Pancreas (tissue), 10 donors: ENCODE results near the gene CDC14B. TPM values are rescaled to one million over a fixed set of nuclear protein-coding genes. Genes with fewer than 3 reads are reported as not detected.
"Not testable (repeated sequence)": the region's sequence is repeated elsewhere in the genome, so short reads cannot be mapped to it uniquely, and the experiment has no call there.

Source experiments
- ATAC-seq, 4 donors: fragments of 200-7000 bp; cut with Tn5 transposase; one replicate each; pipeline versions ENCODE4 v1.8.0 to v1.9.1; 2020; ENCODE audit warnings: mild to moderate bottlenecking in 4 of 4, moderate library complexity in 4 of 4
- DNase-seq, 6 donors: peaks; one replicate each; pipeline ENCODE4 v3.0.0-alpha.2; 2020
- FAIRE-seq: peaks from 2 replicates; lab custom pipeline; 2012; peaks lifted over from hg19 to GRCh38; lab: Jason Lieb, UNC
- H3K27ac ChIP-seq, 4 donors: fragments of 200-600 bp; sonication (generic); 1 replicate in 3 of 4; 2 replicates in 1 of 4; pipeline versions ENCODE4 v1.5.0 to v1.8.0; 2020
- H3K27me3 ChIP-seq, 4 donors: fragments of 200-600 bp; one replicate each; pipeline ENCODE4 v1.8.0; 2021
- H3K36me3 ChIP-seq, 3 donors: fragments of 200-600 bp; sonication (generic) in 1 of 3; one replicate each; pipeline versions ENCODE4 v1.5.0 to v1.8.0; 2020 to 2021
- H3K4me1 ChIP-seq, 3 donors: fragments of 200-600 bp; one replicate each; pipeline ENCODE4 v1.8.0; 2021
- H3K4me3 ChIP-seq, 4 donors: fragments of 200-600 bp; sonication (generic) in 2 of 4; one replicate each; pipeline versions ENCODE4 v1.5.0 to v1.8.0; 2020 to 2021
- H3K9me3 ChIP-seq, 4 donors: fragments of 200-600 bp; one replicate each; pipeline ENCODE4 v1.8.0; 2021
- CTCF ChIP-seq, 4 donors: fragments of 200-600 bp; sonication (generic) in 3 of 4; IDR thresholded peaks; one replicate each; pipeline versions ENCODE4 v1.5.0 to v1.8.0; 2021; ENCODE audit warnings: antibody characterized with exemption in 4 of 4
- WGBS, 2 donors: extraction: QIAGEN DNeasy Blood & Tissue Kit; methylation state at CpG; one replicate each; pipeline ENCODE4 v1.1.7; 2013; 5-methylcytosine and 5-hydroxymethylcytosine counted together
- intact Hi-C, 3 donors: fragments of 100-400 bp; cut with DNase I; formaldehyde crosslinking; loops; one replicate each; pipeline versions ENCODE4 v1.11.1 to v1.14.2; 2022
- polyA plus RNA-seq, 2 donors: library from polyadenylated mRNA; stranded (reverse); fragments of 200-250 nt; gene quantifications; one replicate each; pipeline ENCODE4 v1.2.3, GENCODE V29; 2013
- total RNA-seq, 6 donors: library from RNA; stranded (reverse); fragmentation: NEBNext Ultra II Directional in 4 of 6; extraction: Animal tissue kit (Norgen Biotek cat#: 25700) in 4 of 6; gene quantifications; one replicate each; pipeline versions ENCODE4 v1.2.1 to v1.2.4, GENCODE V29; 2021 to 2023
- donor health status: healthy with polysubstance abuse.
- donor health status: DM: no; HTN: no; CAD: no; lungs with moderate emphysema.
- donor health status: DM: no; HTN: no; CAD: no.
- donor health status: control.
- donor health status: control.
- donor health status: Bipolar disorder and iron deficiency.
- donor health status: DM: yes; HTN: yes; CAD: no.
- donor health status: DM: no; HTN: no; CAD: no.
- donor health status: DM: no; HTN: no; CAD: no.
- donor health status: DM: yes; HTN: yes; CAD: no.

The CDC14B gene
- total and polyA plus RNA-seq, 8 donors, result 4.6 to 19.3 (median 11.4) TPM

- Histone ChIP-seq H3K4me1 (peaks cover 0 to 5% (median 0%) of the 10 kb centered on the region in 3 donors), H3K36me3 (peaks cover 0 to 3% (median 0%) of the 10 kb centered on the region in 3 donors), H3K27me3 (no peaks in the 10 kb centered on the region), H3K4me3 (no peak overlapping the region), H3K9me3 (no peaks in the 10 kb centered on the region), H3K27ac (no peak overlapping the region)
- FAIRE-seq (no peak), DNase-seq (no peak), ATAC-seq (no peak)
- WGBS, 2 donors, result 91 to 94% methylated on average over 6 of the region's 6 CpGs
- intact Hi-C loops, result no loop called here
- no peak for TF ChIP-seq CTCF (IDR thresholded peaks at IDR 0.05)
Measured at GRCh38 chr9:96551403-96551802, 68.2 kb downstream of the CDC14B start.

- TF ChIP-seq CTCF (IDR thresholded peaks at IDR 0.05), result no peak
- ATAC-seq (no peak), FAIRE-seq (no peak), DNase-seq (no peak)
- 69 to 79% methylated on average over 4 of the region's 4 CpGs for WGBS, 2 donors
- Histone ChIP-seq H3K27me3 (no peaks in the 10 kb centered on the region), H3K4me3 (no peak overlapping the region), H3K27ac (no peak overlapping the region), H3K9me3 (no peaks in the 10 kb centered on the region), H3K36me3 (peaks cover 0 to 3% (median 0%) of the 10 kb centered on the region in 3 donors), H3K4me1 (no peaks in the 10 kb centered on the region)
- intact Hi-C loops, result no loop called here
Measured at GRCh38 chr9:96550659-96551058, 69.0 kb downstream of the CDC14B start.

- FAIRE-seq, H3K9me3 ChIP-seq, DNase-seq, intact Hi-C loops, H3K4me3 ChIP-seq, H3K27me3 ChIP-seq, H3K27ac ChIP-seq, H3K4me1 ChIP-seq, H3K36me3 ChIP-seq, ATAC-seq: not testable (repeated sequence)
- WGBS, 2 donors, result 94 to 97% methylated on average over 15 of the region's 15 CpGs
Measured at GRCh38 chr9:96543131-96543530, 76.5 kb downstream of the CDC14B start.

GRCh38 chr9:96540106-96540505 is 79.5 kb downstream of the CDC14B start:
- DNase-seq (no peak), FAIRE-seq (no peak), ATAC-seq (no peak)
- TF ChIP-seq CTCF (IDR thresholded peaks at IDR 0.05), result no peak
- Histone ChIP-seq H3K4me1 (no peaks in the 10 kb centered on the region), H3K9me3 (no peaks in the 10 kb centered on the region), H3K27ac (no peak overlapping the region), H3K36me3 (peaks cover 0 to 11% (median 0%) of the 10 kb centered on the region in 3 donors), H3K4me3 (no peak overlapping the region), H3K27me3 (no peaks in the 10 kb centered on the region)
- intact Hi-C loops, result no loop called here
- WGBS, 2 donors, result 96% methylated on average over 3 of the region's 3 CpGs

GRCh38 chr9:96532173-96532572 is 87.5 kb downstream of the CDC14B start:
- intact Hi-C loops, result no loop called here
- FAIRE-seq, result no peak

More at GRCh38 chr9:96532173-96532572, 87.5 kb downstream of the CDC14B start:
- Histone ChIP-seq H3K27ac (no peak overlapping the region), H3K4me3 (no peak overlapping the region), H3K9me3 (no peaks in the 10 kb centered on the region), H3K36me3 (peaks cover 0 to 12% (median 0%) of the 10 kb centered on the region in 3 donors), H3K4me1 (no peaks in the 10 kb centered on the region), H3K27me3 (no peaks in the 10 kb centered on the region)
- ATAC-seq, result no peak
- no peak for DNase-seq
- TF ChIP-seq CTCF (IDR thresholded peaks at IDR 0.05), result no peak
